ENCODE results near the gene COL27A1.

The COL27A1 gene

DNA sequence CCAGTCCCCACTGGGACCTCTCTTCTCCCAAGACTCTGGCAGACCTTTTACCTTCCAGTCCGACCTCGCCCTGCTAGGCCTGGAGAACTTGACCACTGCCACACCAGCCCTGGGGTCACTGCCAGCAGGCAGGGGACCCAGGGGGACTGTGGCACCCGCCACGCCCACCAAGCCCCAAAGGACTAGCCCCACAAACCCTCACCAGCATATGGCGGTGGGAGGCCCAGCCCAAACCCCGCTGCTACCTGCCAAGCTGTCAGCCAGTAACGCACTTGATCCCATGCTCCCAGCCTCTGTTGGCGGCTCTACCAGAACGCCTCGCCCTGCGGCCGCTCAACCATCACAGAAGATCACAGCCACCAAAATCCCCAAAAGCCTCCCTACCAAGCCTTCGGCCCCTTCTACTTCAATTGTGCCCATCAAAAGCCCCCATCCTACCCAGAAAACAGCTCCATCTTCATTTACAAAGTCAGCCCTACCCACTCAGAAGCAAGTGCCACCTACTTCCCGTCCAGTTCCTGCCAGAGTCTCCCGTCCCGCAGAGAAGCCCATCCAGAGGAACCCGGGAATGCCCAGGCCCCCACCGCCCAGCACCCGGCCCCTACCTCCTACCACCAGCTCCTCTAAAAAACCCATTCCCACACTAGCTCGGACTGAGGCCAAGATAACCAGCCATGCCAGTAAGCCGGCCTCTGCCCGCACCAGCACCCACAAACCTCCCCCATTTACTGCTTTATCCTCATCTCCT lies 13.1 kb downstream of the COL27A1 start:
- no peak overlapping the region for H3K4me3 ChIP-seq (ENCODE audit: low read depth, low read length)
- in situ Hi-C loops (cut with HindIII; ENCODE audit: low sequenced_read_pairs), result no loop called here
- no peak for DNase-seq (ENCODE audit: low read depth, low spot score)
- TF ChIP-seq, protein P1, sequence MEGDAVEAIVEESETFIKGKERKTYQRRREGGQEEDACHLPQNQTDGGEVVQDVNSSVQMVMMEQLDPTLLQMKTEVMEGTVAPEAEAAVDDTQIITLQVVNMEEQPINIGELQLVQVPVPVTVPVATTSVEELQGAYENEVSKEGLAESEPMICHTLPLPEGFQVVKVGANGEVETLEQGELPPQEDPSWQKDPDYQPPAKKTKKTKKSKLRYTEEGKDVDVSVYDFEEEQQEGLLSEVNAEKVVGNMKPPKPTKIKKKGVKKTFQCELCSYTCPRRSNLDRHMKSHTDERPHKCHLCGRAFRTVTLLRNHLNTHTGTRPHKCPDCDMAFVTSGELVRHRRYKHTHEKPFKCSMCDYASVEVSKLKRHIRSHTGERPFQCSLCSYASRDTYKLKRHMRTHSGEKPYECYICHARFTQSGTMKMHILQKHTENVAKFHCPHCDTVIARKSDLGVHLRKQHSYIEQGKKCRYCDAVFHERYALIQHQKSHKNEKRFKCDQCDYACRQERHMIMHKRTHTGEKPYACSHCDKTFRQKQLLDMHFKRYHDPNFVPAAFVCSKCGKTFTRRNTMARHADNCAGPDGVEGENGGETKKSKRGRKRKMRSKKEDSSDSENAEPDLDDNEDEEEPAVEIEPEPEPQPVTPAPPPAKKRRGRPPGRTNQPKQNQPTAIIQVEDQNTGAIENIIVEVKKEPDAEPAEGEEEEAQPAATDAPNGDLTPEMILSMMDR (IDR thresholded peaks at IDR 0.05; ENCODE audit: low read depth, low read length), result no peak

DNA sequence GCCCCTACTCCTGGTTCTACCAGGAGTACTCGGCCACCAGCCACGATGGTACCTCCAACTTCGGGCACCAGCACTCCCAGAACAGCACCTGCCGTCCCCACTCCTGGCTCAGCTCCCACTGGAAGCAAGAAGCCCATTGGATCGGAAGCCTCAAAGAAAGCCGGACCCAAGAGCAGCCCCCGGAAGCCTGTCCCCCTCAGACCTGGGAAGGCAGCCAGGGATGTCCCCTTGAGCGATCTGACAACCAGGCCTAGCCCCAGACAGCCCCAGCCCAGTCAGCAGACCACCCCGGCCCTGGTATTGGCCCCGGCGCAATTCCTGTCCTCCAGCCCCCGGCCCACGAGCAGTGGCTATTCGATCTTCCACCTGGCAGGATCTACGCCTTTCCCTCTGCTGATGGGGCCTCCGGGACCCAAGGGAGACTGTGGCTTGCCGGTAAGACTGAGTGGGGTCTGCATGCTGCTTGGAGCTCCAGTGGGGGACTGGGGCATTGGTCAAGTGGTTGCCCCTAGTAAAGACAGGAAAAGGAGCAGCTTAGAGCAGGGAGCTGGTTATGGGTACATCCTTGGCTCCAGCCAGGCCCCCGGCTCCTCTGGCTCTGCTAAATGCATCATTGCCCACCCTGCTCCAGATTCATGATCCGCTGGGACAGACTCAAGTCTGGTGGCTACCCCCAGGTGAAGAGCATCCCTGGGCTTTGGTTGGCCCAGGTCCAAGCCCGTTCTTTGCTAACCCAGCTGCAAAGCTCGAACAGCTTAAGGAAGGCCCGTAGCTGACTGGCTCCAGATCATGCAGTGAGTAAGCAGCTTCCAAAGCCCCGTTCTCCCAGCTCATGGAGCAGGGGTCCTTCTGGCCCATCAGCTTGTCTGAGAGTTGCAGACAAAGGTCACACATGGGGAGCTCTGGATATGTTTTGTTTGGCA lies 14.0 kb downstream of the COL27A1 start:
- DNase-seq (ENCODE audit: low read depth, low spot score), result peak; percentile 88
- in situ Hi-C loops (cut with HindIII; ENCODE audit: low sequenced_read_pairs), result no loop called here
- TF ChIP-seq, protein P1 (IDR thresholded peaks at IDR 0.05; ENCODE audit: low read depth, low read length), result no peak
- H3K4me3 ChIP-seq (ENCODE audit: low read depth, low read length), result no peak overlapping the region

DNA sequence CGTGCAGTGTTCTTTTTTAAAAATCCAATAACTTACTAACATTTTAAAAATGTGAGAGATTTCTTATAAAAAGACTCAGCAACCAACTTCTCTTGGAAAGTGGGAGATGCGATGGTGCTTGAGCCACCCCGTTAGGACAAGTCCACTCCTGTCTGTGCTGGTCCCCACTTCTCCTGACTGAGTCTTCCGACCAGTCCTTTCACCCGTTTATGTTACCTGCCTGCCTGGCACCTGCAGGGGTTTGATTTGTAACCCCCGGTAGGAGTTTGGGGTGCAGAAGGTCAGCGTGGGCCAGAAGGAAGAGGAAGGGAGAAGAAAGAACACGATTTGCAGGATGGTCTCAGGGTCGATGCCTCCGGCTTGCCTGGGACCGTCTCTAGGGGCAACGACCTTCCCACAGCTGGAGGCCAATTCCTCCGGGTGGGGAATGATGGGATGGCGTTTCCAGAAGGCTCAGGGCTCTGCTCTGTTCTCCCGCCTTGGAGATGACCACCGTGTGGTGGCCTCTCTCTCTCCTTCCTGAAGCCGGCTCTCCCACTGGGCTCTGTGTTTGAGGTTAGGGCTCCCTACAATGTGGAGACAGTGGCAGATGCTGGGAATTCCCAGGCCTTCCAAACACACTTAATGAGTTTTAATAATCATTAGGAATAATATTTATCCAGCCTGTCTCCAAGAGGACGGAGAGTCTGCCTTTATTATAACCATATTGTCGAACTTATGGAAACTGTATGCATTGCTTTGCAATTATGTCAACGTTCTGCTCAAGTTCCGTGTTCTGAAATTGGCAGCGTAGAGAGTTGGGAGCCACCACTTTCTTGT lies 14.8 kb downstream of the COL27A1 start:
- no peak overlapping the region for H3K4me3 ChIP-seq (ENCODE audit: low read depth, low read length)
- peak; percentile 70 for DNase-seq (ENCODE audit: low read depth, low spot score)
- in situ Hi-C loops (cut with HindIII; ENCODE audit: low sequenced_read_pairs), result no loop called here
- TF ChIP-seq, protein P1 (IDR thresholded peaks at IDR 0.05; ENCODE audit: low read depth, low read length), result no peak

DNA sequence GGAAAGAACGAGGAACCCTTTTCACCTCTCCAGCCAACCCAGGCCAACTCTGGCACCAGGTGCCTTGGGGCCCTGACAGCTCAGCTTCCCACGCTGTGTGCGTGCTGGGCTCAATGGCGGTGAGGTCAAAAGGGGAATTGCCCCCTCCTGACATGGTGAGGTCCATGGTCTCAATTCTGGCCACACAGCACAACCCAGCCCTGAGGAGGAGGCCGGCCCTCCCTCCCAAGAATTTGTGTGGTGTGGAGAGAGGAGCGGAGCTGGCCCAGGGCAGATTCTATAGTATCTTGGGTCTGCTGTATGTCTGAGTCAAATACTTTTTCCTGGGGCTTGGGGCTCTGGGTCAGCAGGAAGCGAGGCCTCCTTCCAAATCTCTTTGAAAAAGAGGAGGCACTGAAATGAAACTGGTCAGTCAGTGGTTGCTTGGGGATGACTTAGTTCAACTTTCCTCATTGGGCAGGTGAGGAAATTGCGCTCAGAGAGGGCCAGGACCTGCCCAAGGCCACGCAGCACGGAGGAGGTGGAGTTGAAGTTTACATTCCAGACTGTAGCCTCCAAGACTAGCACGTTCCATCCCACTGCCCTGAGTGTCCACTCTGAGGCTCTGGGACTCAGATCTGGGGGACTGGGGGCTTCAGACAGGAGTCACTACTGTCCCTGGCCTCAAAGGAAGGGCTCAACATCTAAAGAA lies 15.6 kb downstream of the COL27A1 start:
- TF ChIP-seq, protein P1 (IDR thresholded peaks at IDR 0.05; ENCODE audit: low read depth, low read length), result no peak
- DNase-seq (ENCODE audit: low read depth, low spot score), result no peak
- in situ Hi-C loops (cut with HindIII; ENCODE audit: low sequenced_read_pairs), result no loop called here
- no peak overlapping the region for H3K4me3 ChIP-seq (ENCODE audit: low read depth, low read length)

DNA sequence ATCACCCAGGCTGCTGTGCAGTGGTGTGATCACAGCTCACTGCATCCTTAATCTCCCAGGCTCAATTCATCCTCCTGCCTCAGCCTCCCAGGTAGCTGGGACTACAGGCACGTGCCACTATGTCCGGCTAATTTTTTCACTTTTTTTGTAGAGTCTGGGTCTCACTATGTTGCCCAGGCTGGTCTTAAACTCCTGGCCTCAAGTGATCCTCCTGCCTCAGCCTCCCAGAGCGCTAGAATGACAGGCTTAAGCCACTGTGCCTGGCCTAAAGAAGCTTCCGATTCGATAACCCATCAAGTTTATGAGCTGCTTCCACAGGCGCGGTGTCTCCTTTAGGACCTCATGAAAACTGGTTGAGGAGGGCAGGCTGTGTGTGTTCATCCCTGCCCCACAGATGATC lies 16.2 kb downstream of the COL27A1 start:
- no peak overlapping the region for H3K4me3 ChIP-seq (ENCODE audit: low read depth, low read length)
- no peak for DNase-seq (ENCODE audit: low read depth, low spot score)
- TF ChIP-seq, protein P1 (IDR thresholded peaks at IDR 0.05; ENCODE audit: low read depth, low read length), result no peak
- in situ Hi-C loops (cut with HindIII; ENCODE audit: low sequenced_read_pairs), result no loop called here

Measured in astrocyte of the spinal cord (primary cell).